HUES64 (cell line): ENCODE data around the gene CLINT1.

Experiments
- H3K27ac ChIP-seq: 2 replicates; pipeline ENCODE4 v1.7.0; 2013; ENCODE audit warnings: low read depth, low read length, inconsistent platforms
- H3K27me3 ChIP-seq: 2 replicates; pipeline ENCODE4 v1.6.1; 2013; ENCODE audit warnings: mild to moderate bottlenecking, low read length; ENCODE audit not compliant: insufficient read depth
- H3K36me3 ChIP-seq: 2 replicates; pipeline ENCODE4 v1.6.1; 2013; ENCODE audit warnings: mild to moderate bottlenecking, low read length; ENCODE audit not compliant: insufficient read depth
- H3K4me1 ChIP-seq: 2 replicates; pipeline ENCODE4 v1.6.1; 2013; ENCODE audit warnings: mild to moderate bottlenecking, low read length, moderate library complexity; ENCODE audit not compliant: insufficient read depth
- H3K4me3 ChIP-seq: 2 replicates; pipeline ENCODE4 v1.5.1; 2013; ENCODE audit warnings: mild to moderate bottlenecking, low read length, moderate library complexity
- H3K9ac ChIP-seq: 2 replicates; pipeline ENCODE4 v1.6.1; 2013; ENCODE audit warnings: mild to moderate bottlenecking, low read depth, low read length
- H3K9me3 ChIP-seq: 2 replicates; pipeline ENCODE4 v1.6.1; 2013; ENCODE audit warnings: low read depth, low read length; ENCODE audit not compliant: insufficient read depth
- WGBS: fragments of 150-250, 120-280 bp; methylation state at CpG from one replicate; pipeline ENCODE4 v1.1.7; 2013; ENCODE audit warnings: missing lambda C conversion rate; 5-methylcytosine and 5-hydroxymethylcytosine counted together

The CLINT1 gene

DNA sequence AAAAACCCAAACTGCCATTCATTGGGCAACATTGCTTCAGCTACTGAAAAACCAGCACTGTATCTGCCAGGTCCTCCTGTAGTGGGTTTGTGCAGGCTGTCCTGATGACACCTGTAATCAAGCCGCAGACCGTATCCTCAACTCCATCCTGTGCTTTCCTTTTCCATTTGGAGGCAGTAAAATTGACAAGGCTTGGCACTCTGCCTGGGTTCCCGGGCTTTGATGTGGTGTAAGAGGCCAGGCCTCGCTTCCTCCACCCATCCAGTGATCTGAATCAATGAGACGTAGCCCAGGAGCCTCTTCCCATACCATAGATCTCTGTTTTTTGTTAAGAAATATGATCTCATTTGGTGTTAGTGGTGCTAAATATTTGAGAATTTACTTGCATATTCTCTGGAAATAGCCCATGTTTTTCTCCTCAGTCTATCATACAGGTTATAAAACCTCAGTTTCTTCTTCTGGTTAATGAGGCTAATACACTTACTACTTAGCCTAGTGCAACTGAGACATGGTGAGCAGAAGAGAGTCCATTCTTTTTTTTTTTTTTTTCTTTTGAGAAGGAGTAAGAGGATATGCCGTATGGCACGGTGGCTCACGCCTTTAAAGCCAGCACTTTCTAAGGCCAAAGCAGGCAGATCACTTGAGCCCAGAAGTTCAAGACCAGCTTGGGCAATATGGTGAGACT is 80.7 kb downstream of the CLINT1 start:
- 98% methylated on average over 7 of the region's 8 CpGs for WGBS
- no peaks in the 10 kb centered on the region for H3K27me3 ChIP-seq
- H3K36me3 ChIP-seq = no peaks in the 10 kb centered on the region
- no peak overlapping the region for H3K9ac ChIP-seq
- 0 out of 2 replicates have a peak, but pooled peaks cover 5% of the 10 kb centered on the region for H3K4me1 ChIP-seq
- no peak overlapping the region for H3K27ac ChIP-seq
- H3K4me3 ChIP-seq = no peak overlapping the region
- H3K9me3 ChIP-seq = no peaks in the 10 kb centered on the region

DNA sequence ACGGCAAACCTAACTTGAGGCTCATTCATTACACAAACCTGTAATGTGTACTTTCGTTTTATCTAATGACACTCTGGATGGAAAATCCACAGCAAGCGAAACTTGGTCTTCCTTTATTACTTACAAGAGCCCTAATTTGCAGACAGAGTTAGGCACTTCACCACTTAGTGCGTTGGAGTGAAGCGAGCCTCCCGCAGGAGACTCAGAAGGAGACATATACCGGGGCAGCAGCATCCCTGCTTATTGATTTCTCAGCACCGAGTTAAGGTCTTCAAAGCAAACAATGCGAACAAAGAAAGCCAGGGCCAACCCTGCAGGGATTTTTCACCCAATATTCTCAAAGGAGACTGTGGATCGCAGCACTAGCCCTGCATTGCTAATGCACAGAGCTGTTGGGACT is 86.8 kb downstream of the CLINT1 start:
- Histone ChIP-seq H3K4me3 (no peak overlapping the region), H3K36me3 (no peaks in the 10 kb centered on the region), H3K9me3 (no peaks in the 10 kb centered on the region), H3K27me3 (no peaks in the 10 kb centered on the region), H3K4me1 (no peaks in the 10 kb centered on the region), H3K27ac (no peak overlapping the region), H3K9ac (no peak overlapping the region)
- WGBS = 85% methylated on average over 10 of the region's 10 CpGs

DNA sequence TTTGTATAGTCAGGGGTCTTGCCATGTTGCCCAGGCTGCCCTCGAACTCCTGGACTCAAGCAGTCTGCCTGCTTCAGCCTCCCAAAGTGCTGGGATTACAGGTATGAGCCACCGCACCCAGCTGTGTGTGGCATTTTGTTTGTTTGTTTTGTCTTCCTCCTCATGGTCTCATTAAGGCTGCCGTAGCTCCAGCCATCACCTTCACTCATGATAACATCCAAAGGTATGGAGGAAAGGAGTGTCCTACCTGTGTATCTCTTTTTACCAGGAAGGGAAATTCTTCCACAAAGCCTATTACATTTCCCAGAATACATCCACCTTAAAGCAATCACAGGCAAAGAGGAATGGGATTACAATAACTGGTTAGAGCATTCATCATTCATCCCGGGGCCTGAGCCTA is 88.3 kb downstream of the CLINT1 start:
- Histone ChIP-seq H3K9ac (no peak overlapping the region), H3K4me3 (no peak overlapping the region), H3K36me3 (no peaks in the 10 kb centered on the region), H3K4me1 (no peaks in the 10 kb centered on the region), H3K27ac (no peak overlapping the region), H3K27me3 (no peaks in the 10 kb centered on the region), H3K9me3 (no peaks in the 10 kb centered on the region)
- 88% methylated on average over 3 of the region's 4 CpGs for WGBS

DNA sequence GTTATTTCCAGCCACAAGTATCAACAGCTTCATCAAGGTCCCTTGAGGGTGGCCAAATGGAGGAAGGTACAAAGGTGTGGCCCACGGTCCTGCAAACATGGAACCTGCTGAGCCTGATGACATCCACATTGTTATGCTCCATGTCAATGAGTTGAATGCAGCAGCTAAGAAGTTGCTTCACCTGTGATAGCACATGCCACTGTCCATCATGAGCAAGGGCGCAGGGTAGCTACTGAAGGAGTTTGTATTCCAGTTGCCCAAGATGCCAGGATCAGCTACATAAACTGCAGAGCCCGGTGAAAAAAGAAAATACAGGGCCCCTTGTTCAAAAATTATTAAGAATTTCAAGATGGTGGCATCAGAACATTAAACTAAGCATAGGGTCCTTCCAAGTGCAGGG is 91.3 kb downstream of the CLINT1 start:
- H3K9me3 ChIP-seq = no peaks in the 10 kb centered on the region
- no peaks in the 10 kb centered on the region for H3K4me1 ChIP-seq
- WGBS = 96% methylated on average over 3 of the region's 3 CpGs
- no peak overlapping the region for H3K27ac ChIP-seq
- H3K4me3 ChIP-seq = no peak overlapping the region
- H3K27me3 ChIP-seq = no peaks in the 10 kb centered on the region
- no peaks in the 10 kb centered on the region for H3K36me3 ChIP-seq
- no peak overlapping the region for H3K9ac ChIP-seq

DNA sequence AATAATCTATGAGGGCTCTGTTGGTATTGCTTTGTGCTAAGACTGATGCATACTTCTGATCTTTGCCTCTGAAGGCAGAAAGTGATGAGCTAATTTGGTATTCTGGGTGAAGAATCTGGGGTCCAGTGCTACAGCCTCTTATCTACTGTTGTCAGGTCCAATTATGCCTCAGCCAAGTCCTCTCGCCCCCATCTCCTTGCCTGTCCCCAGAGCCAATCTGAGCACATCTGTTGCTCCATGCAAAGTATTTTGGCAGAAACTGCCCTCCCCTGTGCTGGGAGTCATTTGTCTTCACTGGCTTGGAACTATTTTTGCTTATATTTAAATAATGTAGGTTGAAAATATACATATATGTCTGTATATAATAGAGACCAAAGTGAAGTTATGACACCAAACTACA is 92.0 kb downstream of the CLINT1 start:
- 86% methylated on average over 1 of the region's 1 CpG for WGBS
- Histone ChIP-seq H3K4me1 (no peaks in the 10 kb centered on the region), H3K27ac (no peak overlapping the region), H3K27me3 (no peaks in the 10 kb centered on the region), H3K36me3 (no peaks in the 10 kb centered on the region), H3K4me3 (no peak overlapping the region), H3K9me3 (no peaks in the 10 kb centered on the region), H3K9ac (no peak overlapping the region)

DNA sequence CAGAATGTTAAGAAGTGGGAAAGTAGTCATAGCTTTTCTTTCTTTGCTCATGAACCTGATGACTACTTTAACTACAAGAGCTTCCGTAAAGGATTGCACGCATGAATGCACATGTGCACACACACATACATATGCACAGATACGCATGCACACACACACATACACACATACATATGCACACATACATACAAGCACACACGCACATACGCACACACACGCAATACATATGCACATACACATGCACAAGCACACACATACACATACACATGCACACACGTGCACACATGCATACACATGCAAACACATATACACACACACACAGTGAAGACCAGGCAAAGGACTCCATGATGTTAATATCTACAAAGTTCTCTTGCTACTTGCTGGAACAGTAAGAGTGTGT is 92.5 kb downstream of the CLINT1 start:
- WGBS = 93% methylated on average over 7 of the region's 7 CpGs
- Histone ChIP-seq H3K9me3 (no peaks in the 10 kb centered on the region), H3K4me3 (no peak overlapping the region), H3K9ac (no peak overlapping the region), H3K36me3 (no peaks in the 10 kb centered on the region), H3K27me3 (no peaks in the 10 kb centered on the region), H3K27ac (no peak overlapping the region), H3K4me1 (no peaks in the 10 kb centered on the region)

DNA sequence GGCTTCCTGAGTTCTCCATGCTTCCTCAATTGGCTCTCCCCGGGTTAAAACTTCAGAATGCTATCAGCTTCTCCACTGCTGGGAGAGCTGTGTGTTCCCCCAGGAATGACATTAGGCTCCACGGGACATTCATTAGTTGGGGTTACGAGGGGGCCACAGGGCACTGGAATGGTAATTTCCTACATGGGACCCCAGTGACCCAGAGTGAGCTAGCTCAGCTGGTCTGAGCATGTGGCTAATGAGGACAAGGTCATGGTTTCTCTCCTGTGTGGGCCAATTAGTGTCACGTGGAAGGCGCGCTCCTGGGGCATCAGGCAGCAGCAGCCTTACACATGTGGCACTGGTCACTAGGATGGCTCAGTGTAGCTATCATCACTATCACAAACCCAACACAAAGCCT is 94.4 kb downstream of the CLINT1 start:
- 92% methylated on average over 6 of the region's 6 CpGs for WGBS
- Histone ChIP-seq H3K9ac (no peak overlapping the region), H3K27ac (no peak overlapping the region), H3K9me3 (no peaks in the 10 kb centered on the region), H3K27me3 (no peaks in the 10 kb centered on the region), H3K36me3 (no peaks in the 10 kb centered on the region), H3K4me1 (no peaks in the 10 kb centered on the region), H3K4me3 (no peak overlapping the region)

DNA sequence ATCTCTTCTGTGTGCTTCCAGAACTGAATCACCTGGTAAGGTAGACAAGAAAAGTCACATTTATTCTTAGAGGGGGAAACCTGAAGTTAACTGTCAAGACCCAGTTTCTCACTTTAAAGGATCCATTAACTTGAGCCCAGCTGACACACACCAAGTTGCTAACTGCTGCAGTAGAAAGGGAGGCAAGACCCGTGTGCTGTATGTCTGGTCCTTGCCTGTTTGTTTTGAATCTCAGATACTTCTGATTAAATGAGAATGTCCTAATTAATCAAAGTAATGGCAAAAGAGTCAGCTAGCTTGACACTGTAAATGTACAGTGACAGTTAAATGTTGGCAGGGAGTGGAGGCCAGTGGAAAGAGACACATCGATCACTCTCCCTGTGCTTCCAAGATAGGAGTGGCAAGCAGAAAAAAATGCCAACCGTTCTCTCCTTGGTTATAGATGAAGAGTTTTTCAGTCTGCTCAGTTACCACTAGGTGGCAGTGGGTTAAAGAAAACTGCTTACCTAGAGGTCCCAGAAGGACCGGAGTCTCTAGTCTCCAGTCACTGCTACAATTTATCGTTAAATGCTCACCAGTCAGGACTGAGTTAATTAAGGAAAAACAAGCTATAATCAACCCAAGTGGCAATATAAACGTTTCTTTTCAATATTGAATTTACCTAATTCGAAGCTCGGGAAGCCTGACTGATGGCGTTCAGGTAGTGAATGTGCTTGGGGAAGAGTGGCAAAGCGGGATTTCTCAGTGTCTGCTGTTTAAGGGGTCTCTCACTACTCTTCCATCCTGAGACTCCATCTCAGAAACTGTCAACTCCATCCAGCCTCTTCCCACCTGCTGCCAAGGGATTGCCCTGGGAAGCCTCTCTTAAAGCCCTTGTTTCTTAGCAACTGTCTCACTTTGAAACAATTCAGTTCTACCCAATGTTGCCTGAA is 97.0 kb downstream of the CLINT1 start:
- Histone ChIP-seq H3K9ac (no peak overlapping the region), H3K4me1 (no peaks in the 10 kb centered on the region), H3K27ac (no peak overlapping the region), H3K27me3 (no peaks in the 10 kb centered on the region), H3K4me3 (no peak overlapping the region), H3K36me3 (no peaks in the 10 kb centered on the region), H3K9me3 (no peaks in the 10 kb centered on the region)
- WGBS = 64% methylated on average over 6 of the region's 10 CpGs

DNA sequence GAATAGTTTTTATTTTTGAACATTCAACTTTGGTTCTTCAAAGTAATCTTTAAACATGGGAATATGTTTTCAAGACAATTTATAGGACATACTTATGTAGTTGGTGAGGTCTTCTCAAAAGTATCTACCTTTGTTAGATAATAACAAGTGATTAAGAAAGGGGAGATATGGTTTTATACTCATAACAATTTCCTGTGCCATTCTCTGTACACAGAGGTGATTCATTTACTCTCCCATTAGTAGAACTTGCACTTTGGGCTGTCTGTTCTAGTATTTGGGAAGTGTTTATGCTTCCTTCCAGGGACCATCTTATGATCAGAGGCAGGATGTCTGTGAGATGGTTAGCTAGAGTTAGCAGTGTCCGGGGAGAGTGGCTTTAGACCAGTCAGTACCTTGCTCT is 100.2 kb downstream of the CLINT1 start:
- H3K4me3 ChIP-seq = no peak overlapping the region
- no peak overlapping the region for H3K9ac ChIP-seq
- 88% methylated on average over 1 of the region's 1 CpG for WGBS
- no peaks in the 10 kb centered on the region for H3K9me3 ChIP-seq
- no peaks in the 10 kb centered on the region for H3K4me1 ChIP-seq
- peaks cover 14% of the 10 kb centered on the region; the same call in 1 of the 2 replicates for H3K36me3 ChIP-seq
- no peak overlapping the region for H3K27ac ChIP-seq
- no peaks in the 10 kb centered on the region for H3K27me3 ChIP-seq

DNA sequence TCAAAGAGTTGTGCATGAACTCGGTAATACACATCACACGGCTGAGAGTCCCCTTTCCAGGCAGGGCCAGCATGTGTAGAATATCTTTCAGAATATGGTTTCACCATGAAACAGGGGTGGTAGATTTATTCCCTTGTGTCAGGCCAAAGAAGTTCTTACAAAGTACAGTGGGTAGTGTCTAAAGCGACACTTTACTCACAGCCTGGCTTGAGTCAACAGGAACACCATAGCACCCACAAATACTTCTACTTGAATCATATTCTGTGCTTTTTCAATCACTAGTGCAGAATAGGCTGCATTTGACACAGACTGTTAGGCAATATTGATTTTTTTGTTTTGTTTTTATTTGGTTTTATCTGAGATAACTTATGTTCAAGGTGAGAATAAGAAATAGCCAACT is 102.8 kb downstream of the CLINT1 start:
- Histone ChIP-seq H3K9ac (no peak overlapping the region), H3K4me1 (no peaks in the 10 kb centered on the region), H3K27me3 (no peaks in the 10 kb centered on the region), H3K27ac (no peak overlapping the region), H3K36me3 (peaks cover 14% of the 10 kb centered on the region; the same call in 1 of the 2 replicates), H3K4me3 (no peak overlapping the region), H3K9me3 (no peaks in the 10 kb centered on the region)
- 98% methylated on average over 3 of the region's 3 CpGs for WGBS

DNA sequence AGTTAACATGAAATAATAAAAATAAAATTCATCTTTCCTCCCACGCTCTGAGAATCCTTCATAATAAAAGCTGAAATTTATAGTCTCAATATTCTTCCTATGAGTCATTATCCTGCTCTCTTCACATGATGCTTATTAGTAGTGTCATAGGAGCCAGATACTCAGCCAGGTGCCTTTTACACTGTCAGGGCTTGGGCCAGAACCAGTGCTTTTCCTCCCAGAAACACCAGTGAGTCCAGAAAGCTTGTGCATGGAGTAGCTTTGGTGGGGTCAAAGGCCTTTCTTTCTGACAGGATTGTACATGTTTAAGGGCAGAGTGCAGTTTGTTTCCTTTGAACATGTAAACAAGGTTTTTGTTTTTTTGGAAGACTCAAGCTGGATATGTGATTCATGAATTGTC is 108.6 kb downstream of the CLINT1 start:
- Histone ChIP-seq H3K9ac (no peak overlapping the region), H3K27ac (no peak overlapping the region), H3K36me3 (peaks cover 9% of the 10 kb centered on the region; the same call in 1 of the 2 replicates), H3K27me3 (peaks cover 3% of the 10 kb centered on the region), H3K4me1 (no peaks in the 10 kb centered on the region), H3K4me3 (no peak overlapping the region), H3K9me3 (no peaks in the 10 kb centered on the region)
- 100% methylated on average over 1 of the region's 1 CpG for WGBS
